M059J (cell line): Measurements from ENCODE around the gene RPH3AL. TPM values are rescaled to one million over a fixed set of nuclear protein-coding genes. Genes with fewer than 3 reads are reported as not detected.
"Not testable (repeated sequence)": the region's sequence is repeated elsewhere in the genome, so short reads cannot be mapped to it uniquely, and the experiment has no call there.

Experiments
- DNase-seq: peaks from one replicate; pipeline ENCODE4 v3.0.0-alpha.2; 2012; ENCODE audit warnings: low read depth
- total RNA-seq: library from RNA; depleted of rRNA; stranded (reverse); fragments of >200 nt; shearing (Covaris generic); gene quantifications from 2 replicates; pipeline ENCODE4 v1.2.3, GENCODE V29; 2014

Gene RPH3AL
- total RNA-seq, 1 experiment from 2014 or later = 0.81 TPM

DNA sequence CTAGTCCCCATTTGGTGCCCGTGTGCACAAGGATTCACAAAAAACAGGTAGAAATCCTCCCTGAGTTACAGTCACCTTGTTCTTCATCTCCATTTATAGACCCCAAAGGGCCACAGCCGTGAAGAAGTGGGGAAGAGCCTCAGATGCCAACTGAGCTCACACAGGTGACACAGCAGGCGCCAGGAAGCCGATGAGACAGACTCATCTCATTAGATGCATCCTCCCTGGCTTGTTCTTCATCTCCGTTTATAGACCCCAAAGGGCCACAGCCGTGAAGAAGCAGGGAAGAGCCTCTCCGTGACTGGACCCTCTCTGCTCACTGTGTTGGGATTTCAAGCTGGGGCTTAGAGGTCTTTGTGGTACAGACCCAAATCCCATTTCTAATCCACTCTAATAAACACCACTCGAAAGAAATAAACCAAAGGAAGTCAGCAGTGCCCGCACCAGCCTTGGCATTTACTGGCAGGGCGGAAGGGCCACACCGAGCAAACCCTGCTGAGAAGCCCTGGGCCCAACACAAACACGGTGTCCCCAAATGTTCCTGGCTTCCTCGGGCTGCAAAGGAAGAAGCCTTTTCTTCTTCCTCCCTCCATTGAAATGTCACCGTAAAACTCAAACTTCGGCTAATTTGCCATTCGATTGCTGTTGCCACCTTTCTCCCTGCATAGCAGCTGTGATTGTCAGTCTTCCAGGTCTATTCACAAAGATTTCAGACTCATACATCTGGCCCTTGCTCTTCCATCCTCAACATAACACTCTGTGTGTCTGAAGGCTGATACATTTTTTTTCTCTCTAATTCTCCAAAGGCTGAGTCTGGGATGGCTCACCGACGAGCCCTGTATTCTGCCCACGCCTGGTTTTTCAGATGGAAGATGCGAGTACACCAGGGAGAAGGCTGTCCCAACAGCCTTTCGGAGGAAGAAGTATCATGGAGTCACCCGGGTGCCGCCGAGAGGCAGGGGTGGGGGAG lies 126.2 kb downstream of the RPH3AL start:
- no peak for DNase-seq

DNA sequence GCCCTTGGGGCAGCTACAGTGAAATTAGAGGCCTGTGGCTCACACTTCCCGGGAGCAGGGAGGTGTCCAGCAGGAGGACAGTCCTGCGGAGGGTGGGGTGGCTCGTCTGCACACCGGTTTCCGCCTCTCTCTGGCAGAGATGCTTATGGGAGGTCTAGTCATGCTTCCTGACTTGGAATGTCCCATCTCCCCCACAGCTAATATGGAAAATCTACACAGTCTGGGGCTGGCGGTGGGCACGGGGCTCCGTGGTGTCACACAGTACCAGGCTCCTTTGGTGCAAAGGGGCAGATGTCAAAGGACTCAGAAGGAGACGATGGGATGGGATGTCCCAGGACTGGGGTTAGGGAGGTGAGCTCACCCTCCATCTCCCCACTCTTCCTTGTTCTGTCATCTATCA lies 127.1 kb downstream of the RPH3AL start:
- DNase-seq = no peak

DNA sequence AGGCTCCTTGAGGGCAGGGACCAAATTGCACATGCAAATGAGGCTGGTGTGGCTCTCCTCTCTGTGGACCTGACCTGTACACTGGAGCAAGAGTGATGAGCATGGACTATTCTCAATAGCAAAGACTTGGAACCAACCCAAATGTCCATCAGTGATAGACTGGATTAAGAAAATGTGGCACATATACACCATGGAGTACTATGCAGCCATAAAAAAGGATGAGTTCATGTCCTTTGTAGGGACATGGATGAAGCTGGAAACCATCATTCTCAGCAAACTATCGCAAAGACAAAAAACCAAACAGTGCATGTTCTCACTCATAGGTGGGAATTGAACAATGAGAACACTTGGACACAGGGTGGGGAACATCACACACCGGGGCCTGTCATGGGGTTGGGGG lies 128.0 kb downstream of the RPH3AL start:
- not testable (repeated sequence) for DNase-seq

DNA sequence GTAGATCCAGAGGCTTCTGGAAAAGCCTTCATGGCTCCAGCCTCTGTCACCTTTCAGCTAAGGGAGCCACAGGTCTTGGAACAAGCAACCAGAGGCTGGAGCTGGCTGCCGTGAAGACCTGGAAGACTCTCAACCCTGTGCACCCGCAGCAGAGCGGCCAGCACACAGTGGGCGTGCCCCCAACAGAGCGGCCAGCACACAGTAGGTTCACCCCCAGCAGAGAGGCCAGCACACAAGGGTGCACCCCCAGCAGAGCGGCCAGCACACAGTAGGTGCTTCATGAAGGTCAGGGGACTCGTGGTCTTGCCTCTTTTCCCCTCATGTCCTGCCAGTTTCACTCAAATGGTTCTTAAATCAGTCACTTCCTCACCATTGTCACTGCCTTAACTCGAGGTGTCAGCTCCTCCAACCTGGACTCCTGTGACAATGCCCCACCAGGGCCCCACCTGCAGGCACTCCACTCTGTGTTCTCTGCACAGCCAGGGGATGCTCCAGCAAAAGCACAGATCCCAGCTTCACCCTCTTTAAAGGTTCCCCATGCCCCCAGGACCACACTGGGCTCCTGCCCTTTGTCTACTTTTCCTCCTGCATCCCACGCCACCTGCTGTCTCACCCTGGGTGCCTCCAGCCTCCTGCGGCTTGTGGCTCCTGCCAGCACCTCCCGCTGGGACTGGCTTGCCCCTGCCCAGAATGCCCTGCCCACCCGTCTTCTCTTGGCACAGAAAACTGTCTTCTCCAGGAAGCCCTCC lies 128.7 kb downstream of the RPH3AL start:
- DNase-seq = no peak

DNA sequence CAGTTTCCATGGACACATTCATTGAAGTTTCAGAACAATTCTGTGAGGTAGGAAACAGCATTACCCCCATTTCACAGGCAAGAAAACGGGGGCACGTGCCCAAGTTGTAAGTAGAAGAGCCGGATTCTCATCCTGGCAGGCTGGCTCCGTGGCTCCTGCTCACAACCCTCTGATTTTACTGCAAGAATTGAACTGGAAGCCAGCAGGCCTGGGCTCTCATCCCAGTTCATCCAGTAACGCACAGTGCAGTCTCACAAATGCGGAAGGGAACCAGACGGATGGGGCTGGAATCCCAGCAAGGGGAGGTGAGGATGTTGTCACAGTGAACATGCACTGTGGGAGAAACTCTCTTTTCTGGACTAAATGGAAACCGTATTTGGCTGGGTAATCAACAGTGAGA lies 130.4 kb downstream of the RPH3AL start:
- no peak for DNase-seq

DNA sequence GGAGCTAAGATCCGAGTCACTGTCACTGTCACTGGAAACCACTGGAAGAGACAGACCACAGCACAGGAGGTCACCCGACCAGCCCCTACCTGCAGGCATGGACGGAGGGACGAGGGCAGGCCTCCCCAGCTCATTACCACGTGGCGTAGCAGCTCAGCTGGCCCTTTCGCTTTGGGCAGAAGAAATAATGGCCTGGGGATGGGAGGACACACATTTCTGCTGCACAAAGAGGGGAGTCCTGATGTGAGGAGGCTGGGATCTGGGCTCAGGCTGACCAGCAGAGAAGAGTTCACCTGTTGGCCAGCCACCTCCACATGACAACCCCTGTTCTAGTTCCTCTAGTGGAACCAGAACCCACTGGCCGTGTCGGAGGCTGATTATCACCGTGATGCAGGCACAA lies 132.9 kb downstream of the RPH3AL start:
- no peak for DNase-seq

- DNase-seq = no peak
Observed at GRCh38 chr17:218432-219110, 134.0 kb downstream of the RPH3AL start.

DNA sequence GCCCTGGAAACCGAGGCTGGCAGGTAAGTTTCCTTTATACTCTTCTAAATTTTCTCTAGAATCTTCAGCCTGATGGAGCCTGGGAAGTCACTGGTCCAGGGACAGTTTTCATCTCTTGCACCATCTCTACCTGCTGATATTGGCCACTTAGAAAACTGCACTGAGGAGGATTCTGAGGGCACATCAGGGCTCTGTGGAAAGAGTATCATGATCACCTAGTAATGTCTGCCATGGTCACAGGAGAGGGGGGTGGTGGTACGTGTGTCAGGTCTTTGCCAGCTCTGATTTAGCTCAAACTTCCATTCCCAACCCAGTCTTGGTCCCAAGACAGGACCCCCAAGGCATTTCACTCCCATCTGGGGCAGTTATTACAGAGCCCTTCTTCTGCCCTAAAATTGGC lies 136.0 kb downstream of the RPH3AL start:
- DNase-seq = no peak

GRCh38 chr17:215563-216478 lies 136.8 kb downstream of the RPH3AL start:
- not testable (repeated sequence) for DNase-seq

- no peak for DNase-seq
Observed at GRCh38 chr17:214881-215331, 137.7 kb downstream of the RPH3AL start.

DNA sequence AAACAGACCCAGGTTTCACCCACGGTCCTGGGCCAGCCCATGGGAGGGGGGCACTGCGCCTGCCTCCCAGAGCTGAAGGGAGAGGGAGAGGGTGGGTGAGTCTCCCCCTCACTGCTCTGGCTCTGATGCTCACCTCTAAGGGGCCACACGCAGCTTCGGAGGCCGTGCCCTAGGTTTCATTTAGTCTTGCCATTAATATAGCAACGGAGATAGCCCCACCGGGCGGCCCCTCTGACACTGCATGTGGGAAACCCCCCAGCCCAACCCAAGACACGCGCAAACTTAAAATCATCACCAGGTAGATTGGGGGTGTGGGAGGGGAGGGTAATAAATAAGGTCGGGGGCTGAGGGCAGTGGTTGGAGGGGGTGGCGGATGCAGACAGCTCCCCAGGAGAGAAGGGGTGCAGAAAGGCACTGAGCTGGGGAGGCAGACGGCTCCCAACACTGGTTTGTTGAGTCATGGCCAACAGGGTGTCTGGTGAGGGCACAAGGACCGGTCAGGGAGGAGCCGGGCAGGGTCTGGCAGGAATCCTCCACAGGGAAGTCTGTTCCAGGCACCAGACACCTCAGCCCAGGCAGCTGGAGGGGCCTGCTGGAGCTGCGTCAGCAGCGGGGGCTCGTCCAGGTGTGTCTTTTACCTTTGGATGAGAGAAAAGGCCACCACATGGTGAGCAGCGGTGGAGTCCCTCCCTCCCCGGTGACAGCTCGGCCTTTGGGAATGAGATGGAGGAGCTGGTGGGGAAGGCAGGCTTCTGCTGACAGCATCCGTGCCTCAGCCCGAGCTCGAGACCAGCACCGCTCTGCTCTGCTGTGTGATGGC lies 139.1 kb downstream of the RPH3AL start:
- no peak for DNase-seq

GRCh38 chr17:210402-210801 lies 142.2 kb downstream of the RPH3AL start:
- DNase-seq = no peak

DNA sequence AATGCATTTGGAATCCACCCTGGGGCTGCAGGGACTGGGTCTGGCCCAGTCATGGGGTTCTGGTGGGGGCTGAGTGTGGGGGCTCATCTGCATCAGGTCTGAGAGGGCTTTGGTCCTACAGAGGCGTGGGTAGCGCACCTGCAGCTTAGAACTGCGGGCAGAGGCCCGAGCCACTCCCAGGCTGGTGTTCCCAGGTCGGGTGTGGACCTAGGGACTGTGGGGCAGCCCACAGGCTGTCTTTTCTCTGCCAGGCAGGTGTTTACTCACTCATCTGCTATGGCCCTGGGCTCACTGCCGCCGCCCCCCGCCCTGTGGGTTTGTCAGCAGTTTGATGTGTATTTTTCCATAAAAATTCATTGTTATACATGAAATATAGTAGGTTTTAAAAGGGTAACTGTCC lies 144.2 kb downstream of the RPH3AL start:
- no peak for DNase-seq

GRCh38 chr17:207775-208174 lies 144.8 kb downstream of the RPH3AL start:
- no peak for DNase-seq

GRCh38 chr17:206941-207560 lies 145.6 kb downstream of the RPH3AL start:
- no peak for DNase-seq

- not testable (repeated sequence) for DNase-seq
Observed at GRCh38 chr17:206484-206883, 146.1 kb downstream of the RPH3AL start.

DNA sequence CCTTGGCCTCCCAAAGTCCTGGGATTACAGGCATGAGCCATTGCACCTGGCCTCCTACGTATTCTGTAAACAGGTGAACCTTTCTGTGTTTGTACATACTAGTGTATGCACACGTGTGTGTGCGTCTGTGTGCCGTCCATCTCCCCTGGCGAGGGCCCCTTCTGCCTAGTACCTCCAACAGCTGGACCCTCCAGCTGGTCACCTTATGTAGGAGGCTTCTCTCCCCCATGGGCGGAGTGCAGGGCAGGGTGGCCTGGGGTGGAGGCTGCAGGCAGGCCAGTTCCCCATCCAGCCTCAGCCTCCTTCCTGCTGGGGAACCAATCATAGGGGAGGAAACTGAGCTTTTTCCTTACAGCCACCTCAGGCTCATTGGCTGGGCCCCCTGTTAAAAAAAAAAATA lies 146.8 kb downstream of the RPH3AL start:
- no peak for DNase-seq

DNA sequence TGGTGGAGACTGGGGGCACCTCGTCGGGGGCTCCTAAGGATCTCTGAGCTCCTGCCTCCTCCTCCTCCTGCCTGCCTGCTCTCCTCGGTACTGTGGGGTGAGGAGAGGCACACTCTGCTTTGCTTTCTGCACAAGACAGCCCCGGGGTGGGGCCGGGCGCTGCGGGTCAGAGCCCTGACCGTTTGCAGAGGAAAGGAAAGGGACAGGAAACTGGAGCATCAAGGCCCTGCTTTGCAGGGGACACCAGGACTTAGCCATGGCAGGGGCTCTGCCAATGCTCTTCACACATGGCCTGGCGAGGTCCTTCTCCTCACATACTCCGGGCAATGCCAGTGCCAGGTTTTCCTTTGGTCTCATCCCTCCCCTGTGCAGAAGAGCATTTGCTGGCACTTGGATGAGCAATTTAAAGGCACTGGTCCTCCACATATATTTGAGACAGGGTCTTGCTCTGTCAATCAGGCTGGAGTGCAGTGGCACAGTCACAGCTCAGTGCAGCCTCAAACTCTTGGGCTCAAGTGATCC lies 147.4 kb downstream of the RPH3AL start:
- no peak for DNase-seq

GRCh38 chr17:204427-205147 lies 148.0 kb downstream of the RPH3AL start:
- DNase-seq = no peak
